ENCODE data around the gene SP9. TPM values are rescaled to one million over a fixed set of nuclear protein-coding genes. Genes with fewer than 3 reads are reported as not detected.

SP9 gene
- total and polyA plus RNA-seq, 9 donors: not detected

DNA sequence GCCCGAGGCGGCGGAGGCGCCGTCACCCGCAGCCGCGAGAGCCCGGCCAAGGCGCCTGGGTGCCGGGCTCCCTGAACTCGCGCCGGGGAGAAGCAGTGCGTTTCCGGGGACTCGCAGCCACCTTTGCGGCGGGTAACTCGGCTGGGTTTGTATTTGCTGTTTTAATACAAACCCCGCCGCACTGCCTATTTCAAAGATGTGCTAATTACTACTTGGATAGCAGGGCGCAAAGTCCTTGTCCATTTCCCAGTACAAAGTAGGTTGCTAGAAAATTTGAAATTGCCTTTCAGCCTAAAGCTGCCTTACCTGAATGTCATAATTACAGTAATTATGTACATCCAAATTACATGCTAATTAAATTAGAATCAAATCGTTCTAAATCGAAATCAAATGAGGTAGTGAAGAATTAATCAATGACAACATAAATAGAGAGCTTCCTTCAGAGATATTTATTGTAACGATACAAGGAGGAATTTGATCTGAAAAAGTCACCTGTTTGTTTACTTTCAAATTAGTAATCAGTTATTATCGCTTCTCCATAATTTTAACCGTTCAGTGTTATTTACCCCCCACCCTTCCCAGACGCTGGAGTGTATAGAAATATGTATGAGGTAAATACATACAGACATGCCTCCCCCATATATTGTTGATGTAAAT lies 8.1 kb downstream of the SP9 start:
- Histone ChIP-seq H3K27ac (no peak overlapping the region), H3K4me1 (ENCODE audit: insufficient read depth) (peaks cover 2% of the 10 kb centered on the region), H3K36me3 (no peaks in the 10 kb centered on the region), H3K27me3 (peaks cover 7% of the 10 kb centered on the region), H3K9me3 (no peaks in the 10 kb centered on the region), H3K4me3 (no peak overlapping the region)
- no peak for TF ChIP-seq EP300 (IDR thresholded peaks at IDR 0.05)
- TF ChIP-seq POLR2A (IDR thresholded peaks at IDR 0.05): no peak
- TF ChIP-seq, protein P1, sequence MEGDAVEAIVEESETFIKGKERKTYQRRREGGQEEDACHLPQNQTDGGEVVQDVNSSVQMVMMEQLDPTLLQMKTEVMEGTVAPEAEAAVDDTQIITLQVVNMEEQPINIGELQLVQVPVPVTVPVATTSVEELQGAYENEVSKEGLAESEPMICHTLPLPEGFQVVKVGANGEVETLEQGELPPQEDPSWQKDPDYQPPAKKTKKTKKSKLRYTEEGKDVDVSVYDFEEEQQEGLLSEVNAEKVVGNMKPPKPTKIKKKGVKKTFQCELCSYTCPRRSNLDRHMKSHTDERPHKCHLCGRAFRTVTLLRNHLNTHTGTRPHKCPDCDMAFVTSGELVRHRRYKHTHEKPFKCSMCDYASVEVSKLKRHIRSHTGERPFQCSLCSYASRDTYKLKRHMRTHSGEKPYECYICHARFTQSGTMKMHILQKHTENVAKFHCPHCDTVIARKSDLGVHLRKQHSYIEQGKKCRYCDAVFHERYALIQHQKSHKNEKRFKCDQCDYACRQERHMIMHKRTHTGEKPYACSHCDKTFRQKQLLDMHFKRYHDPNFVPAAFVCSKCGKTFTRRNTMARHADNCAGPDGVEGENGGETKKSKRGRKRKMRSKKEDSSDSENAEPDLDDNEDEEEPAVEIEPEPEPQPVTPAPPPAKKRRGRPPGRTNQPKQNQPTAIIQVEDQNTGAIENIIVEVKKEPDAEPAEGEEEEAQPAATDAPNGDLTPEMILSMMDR (IDR thresholded peaks at IDR 0.05): no peak
- WGBS, 3 donors: 13 to 15% (median 14%) methylated on average over 29 of the region's 29 CpGs
- no peak for DNase-seq
- intact Hi-C loops (cut with DNase I): loop anchor here in 3 of 4 donors (1.0 to 5.0 kb wide), 3 partner anchors 936 to 941 kb away; no protein-coding TSS in a partner anchor

DNA sequence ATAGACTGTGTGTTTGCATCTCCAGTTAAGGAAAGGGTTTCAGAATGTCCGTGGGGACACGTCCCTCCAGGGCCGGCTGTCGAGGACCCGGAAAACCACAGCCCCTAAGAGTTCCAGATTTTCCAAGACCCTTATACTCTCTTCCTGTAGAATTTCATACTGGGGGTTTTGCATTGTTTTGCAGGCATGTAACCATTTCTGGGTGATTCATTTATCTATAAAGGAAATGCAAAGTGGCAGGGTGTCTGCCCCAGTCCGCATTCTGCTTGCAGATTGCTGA lies 8.5 kb downstream of the SP9 start:
- DNase-seq: no peak
- Histone ChIP-seq H3K36me3 (no peaks in the 10 kb centered on the region), H3K27ac (no peak overlapping the region), H3K4me1 (ENCODE audit: insufficient read depth) (peaks cover 2% of the 10 kb centered on the region), H3K9me3 (no peaks in the 10 kb centered on the region), H3K4me3 (no peak overlapping the region), H3K27me3 (peaks cover 7% of the 10 kb centered on the region)
- 13 to 19% (median 18%) methylated on average over 6 of the region's 6 CpGs for WGBS, 3 donors
- no peak for TF ChIP-seq POLR2A (IDR thresholded peaks at IDR 0.05)
- TF ChIP-seq, protein P1 (IDR thresholded peaks at IDR 0.05): no peak
- no peak for TF ChIP-seq EP300 (IDR thresholded peaks at IDR 0.05)
- intact Hi-C loops (cut with DNase I): loop anchor here in 2 of 4 donors (5.0 kb wide), 2 partner anchors 936 to 941 kb away; no protein-coding TSS in a partner anchor

DNA sequence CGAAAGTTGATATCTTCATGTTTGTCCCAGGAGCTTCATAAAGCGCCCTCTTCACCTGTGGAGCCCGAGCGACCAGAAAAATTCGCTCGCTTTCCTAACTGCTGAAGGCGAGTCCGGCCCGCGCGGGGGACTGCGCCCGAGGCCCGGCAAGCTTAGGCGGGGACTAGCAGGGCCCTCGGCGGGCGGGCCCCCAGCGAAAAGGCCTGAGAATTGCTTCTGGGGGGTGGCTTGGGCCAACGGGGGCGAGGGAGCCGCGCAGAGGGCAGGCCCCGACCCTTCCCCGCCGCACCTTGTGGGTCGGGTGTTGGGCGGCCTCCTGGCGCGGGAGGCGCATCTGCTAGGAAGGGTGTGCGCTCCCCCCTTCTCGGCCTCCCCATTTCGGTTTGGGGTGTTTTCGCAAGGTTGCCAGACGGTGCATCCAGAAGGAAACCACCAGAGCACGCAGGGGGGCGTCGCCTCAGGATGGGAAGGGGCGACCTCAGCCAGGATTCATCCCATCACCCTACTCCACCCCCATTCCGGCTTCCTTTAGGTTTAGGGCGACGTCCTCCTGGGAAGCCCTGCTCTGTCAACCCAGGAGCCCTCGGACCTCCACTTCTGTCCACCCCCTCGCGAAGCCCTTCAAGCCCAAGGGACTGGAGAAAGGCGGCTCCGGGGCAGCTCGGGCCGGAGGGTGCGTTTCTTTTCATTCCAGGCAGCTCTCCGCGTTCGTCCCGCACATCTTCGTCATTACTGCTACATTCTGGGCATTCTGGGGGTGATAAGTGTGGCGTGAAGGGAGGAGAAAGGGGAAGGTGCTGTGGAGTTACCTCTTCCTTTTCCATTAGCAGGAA lies 9.1 kb downstream of the SP9 start:
- H3K36me3 ChIP-seq: no peaks in the 10 kb centered on the region
- H3K4me1 ChIP-seq (ENCODE audit: insufficient read depth): peaks cover 2% of the 10 kb centered on the region
- H3K27me3 ChIP-seq: peaks cover 7% of the 10 kb centered on the region
- H3K4me3 ChIP-seq: no peak overlapping the region
- DNase-seq: no peak
- no peak overlapping the region for H3K27ac ChIP-seq
- TF ChIP-seq EP300 (IDR thresholded peaks at IDR 0.05) (no peak), POLR2A (IDR thresholded peaks at IDR 0.05) (no peak)
- TF ChIP-seq, protein P1 (IDR thresholded peaks at IDR 0.05): no peak
- H3K9me3 ChIP-seq: no peaks in the 10 kb centered on the region
- WGBS, 3 donors: 13 to 20% (median 15%) methylated on average over 55 to 57 of the region's 57 CpGs
- intact Hi-C loops (cut with DNase I): loop anchor here in 2 of 4 donors (5.0 kb wide), 2 partner anchors 937 to 942 kb away; no protein-coding TSS in a partner anchor

DNA sequence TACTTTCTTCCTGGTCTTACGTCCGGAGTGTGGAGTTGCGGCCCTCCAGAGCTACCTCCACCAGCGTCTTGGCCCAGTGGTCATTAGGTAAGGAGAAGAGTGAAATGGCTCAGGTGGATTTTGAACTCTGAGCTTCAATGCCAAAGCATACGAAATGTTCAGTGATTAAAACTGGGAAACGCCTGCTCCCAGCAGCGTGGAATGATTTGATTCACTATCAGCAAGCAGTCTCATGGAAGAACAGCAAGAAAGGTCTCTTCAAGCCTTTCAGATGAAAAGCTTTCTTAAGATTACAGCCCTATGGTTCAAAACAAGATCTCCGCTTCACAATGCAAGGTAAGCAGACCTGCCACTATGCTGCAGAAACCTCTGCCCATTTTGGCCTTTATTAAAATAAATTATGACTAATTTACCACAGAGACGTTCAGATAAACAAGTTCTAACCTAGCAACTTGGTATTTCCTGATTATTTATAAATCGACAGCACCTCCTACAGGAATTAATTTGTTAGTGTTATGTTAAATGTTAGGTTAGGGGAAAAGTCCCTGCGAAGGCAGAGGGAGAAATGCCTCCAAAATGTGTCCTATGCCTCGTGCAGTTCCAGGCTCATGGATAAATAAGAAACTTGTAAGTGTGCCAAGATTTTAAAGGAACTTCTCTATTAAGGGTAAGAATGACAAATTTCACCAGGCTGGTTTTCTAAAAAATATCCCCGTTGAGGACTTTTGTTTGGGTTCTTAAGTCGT lies 10.1 kb downstream of the SP9 start:
- TF ChIP-seq, protein P1 (IDR thresholded peaks at IDR 0.05): no peak
- TF ChIP-seq POLR2A (IDR thresholded peaks at IDR 0.05) (no peak), EP300 (IDR thresholded peaks at IDR 0.05) (no peak)
- Histone ChIP-seq H3K27me3 (peaks cover 7% of the 10 kb centered on the region), H3K4me3 (no peak overlapping the region), H3K36me3 (no peaks in the 10 kb centered on the region), H3K9me3 (no peaks in the 10 kb centered on the region), H3K4me1 (ENCODE audit: insufficient read depth) (peaks cover 2% of the 10 kb centered on the region), H3K27ac (no peak overlapping the region)
- 41 to 50% (median 46%) methylated on average over 14 of the region's 14 CpGs for WGBS, 3 donors
- DNase-seq: no peak
- intact Hi-C loops (cut with DNase I): loop anchor here in 2 of 4 donors (5.0 kb wide), 2 partner anchors 938 to 943 kb away; no protein-coding TSS in a partner anchor

All from ovary (tissue), 9 donors.